ENCODE data around the gene EIF5.

DNA sequence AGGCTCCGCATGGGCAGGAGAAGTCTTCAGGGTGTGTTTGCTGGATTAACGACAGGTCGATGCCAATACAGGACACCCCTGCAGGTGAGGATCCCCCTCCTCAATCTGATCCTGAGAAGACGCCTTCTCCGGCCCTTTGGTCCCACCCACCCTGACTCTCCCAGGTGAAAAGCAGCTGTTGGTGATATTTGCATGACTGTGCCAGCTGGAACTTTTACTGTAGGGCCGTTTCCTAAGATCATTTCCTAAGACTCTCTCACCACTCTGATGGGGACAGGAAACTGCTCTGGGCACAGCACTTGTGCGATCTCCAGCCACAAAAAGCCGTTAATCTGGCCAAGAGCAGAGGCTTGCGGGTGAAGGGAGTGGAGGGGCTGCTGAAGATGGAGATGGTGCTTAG, 16.8 kb upstream of the EIF5 start:
- TF ChIP-seq, protein P1, sequence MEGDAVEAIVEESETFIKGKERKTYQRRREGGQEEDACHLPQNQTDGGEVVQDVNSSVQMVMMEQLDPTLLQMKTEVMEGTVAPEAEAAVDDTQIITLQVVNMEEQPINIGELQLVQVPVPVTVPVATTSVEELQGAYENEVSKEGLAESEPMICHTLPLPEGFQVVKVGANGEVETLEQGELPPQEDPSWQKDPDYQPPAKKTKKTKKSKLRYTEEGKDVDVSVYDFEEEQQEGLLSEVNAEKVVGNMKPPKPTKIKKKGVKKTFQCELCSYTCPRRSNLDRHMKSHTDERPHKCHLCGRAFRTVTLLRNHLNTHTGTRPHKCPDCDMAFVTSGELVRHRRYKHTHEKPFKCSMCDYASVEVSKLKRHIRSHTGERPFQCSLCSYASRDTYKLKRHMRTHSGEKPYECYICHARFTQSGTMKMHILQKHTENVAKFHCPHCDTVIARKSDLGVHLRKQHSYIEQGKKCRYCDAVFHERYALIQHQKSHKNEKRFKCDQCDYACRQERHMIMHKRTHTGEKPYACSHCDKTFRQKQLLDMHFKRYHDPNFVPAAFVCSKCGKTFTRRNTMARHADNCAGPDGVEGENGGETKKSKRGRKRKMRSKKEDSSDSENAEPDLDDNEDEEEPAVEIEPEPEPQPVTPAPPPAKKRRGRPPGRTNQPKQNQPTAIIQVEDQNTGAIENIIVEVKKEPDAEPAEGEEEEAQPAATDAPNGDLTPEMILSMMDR (IDR thresholded peaks at IDR 0.05; ENCODE audit: low read depth, low read length, poor library complexity, severe bottlenecking) = no peak
- no peak for TF ChIP-seq EZH2phosphoT487 (IDR thresholded peaks at IDR 0.05; ENCODE audit: borderline replicate concordance, low read length)
